ENCODE results near the gene TBC1D4. TPM values are rescaled to one million over a fixed set of nuclear protein-coding genes. Genes with fewer than 3 reads are reported as not detected.

TBC1D4 gene
- total RNA-seq, 2 donors from 2014 or later: 27.6 to 56.1 TPM

DNA sequence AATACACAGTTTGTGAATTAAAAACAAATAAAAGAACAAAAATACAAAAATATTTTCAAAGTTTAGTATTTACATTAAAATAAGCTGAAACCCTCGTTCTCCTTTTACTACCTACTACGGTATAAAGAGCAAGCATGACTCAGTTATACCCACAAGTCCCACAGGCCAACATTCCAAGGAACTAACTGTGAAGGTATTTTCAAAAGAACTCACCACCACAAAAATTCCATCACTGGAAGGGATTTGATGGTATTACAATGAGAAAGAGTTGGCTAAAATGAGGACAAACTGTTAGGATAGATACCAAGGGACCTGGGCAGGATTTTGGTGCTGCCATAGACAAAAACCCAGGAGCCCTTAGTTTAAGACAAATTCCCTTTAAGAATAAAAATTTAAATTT lies 122.7 kb downstream of the TBC1D4 start:
- intact Hi-C loops (cut with DNase I): no loop called here
- DNase-seq (ENCODE audit: low spot score): no peak

DNA sequence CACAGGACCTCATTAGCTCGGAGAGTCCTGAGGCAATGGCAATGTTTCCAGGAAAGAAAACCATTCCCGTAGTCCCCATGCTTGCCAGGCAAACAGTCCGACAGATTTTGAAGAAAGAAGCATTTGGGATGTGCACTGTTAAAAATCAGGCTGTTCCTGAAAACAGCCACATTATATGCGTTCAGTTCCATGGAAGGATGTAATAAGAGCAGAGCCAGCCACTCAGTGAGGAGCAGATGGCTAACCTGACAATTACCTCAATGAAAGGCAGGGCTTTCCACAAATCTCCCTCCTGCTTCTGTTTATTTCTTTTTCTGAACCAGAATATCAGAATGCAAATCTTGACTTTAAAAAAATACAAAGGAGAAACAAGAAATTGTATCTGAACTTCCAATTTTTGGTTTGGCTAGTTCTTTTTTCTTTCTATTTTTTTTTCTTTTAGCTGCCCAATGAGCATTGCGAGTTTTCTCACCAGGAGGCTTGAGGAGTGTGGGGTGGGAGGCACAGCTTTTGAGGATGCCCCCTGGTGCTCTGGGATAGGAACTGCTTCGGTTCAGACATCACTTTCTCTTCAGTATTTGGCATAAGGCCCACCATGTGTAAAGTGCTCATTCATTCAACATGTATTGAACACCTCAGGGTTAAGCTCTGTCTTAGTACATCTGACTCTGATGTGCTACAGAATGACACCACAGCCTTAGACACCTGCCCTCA lies 124.2 kb downstream of the TBC1D4 start:
- no peak for DNase-seq (ENCODE audit: low spot score)
- Histone ChIP-seq H3K27ac (no peak overlapping the region), H3K9me3 (no peaks in the 10 kb centered on the region), H3K27me3 (replicated peaks; ENCODE audit: insufficient read depth) (no peaks in the 10 kb centered on the region), H3K4me3 (no peak overlapping the region), H3K36me3 (no peaks in the 10 kb centered on the region), H3K4me1 (replicated peaks) (no peaks in the 10 kb centered on the region)
- intact Hi-C loops (cut with DNase I): no loop called here
- TF ChIP-seq, protein P1, sequence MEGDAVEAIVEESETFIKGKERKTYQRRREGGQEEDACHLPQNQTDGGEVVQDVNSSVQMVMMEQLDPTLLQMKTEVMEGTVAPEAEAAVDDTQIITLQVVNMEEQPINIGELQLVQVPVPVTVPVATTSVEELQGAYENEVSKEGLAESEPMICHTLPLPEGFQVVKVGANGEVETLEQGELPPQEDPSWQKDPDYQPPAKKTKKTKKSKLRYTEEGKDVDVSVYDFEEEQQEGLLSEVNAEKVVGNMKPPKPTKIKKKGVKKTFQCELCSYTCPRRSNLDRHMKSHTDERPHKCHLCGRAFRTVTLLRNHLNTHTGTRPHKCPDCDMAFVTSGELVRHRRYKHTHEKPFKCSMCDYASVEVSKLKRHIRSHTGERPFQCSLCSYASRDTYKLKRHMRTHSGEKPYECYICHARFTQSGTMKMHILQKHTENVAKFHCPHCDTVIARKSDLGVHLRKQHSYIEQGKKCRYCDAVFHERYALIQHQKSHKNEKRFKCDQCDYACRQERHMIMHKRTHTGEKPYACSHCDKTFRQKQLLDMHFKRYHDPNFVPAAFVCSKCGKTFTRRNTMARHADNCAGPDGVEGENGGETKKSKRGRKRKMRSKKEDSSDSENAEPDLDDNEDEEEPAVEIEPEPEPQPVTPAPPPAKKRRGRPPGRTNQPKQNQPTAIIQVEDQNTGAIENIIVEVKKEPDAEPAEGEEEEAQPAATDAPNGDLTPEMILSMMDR (IDR thresholded peaks at IDR 0.05): peak in 1 of 4 experiments; percentile 21
- TF ChIP-seq POLR2A (IDR thresholded peaks at IDR 0.05): no peak
- 77% methylated on average over 6 of the region's 6 CpGs for WGBS

More for the DNA sequence above, 122.7 kb downstream of the TBC1D4 start:
- Histone ChIP-seq H3K9me3 (no peaks in the 10 kb centered on the region), H3K4me1 (replicated peaks) (no peaks in the 10 kb centered on the region), H3K4me3 (no peak overlapping the region), H3K27me3 (replicated peaks; ENCODE audit: insufficient read depth) (no peaks in the 10 kb centered on the region), H3K36me3 (no peaks in the 10 kb centered on the region), H3K27ac (no peak overlapping the region)
- WGBS: 75% methylated on average over 2 of the region's 2 CpGs
- TF ChIP-seq POLR2A (IDR thresholded peaks at IDR 0.05): no peak
- TF ChIP-seq, protein P1 (IDR thresholded peaks at IDR 0.05): no peak
- TF ChIP-seq POLR2AphosphoS5 (IDR thresholded peaks at IDR 0.05): no peak

DNA sequence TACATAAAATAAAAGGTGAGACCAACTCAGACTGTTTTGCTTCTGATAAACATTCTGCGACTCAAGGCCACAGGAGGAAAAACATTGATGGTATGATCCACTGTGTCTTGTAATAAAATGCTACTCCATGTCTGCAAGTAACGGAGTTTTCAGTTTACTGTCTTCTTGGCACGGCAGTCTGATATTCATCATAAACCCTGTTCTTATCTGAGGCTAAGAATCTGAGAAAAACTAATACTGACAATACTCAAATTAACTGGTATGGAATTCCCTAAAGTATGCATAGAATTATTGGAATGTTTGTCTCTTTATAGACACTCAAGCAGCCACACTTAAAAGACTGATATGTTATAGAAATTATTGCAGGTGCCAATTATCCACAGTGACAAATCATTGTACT lies 125.5 kb downstream of the TBC1D4 start:
- DNase-seq (ENCODE audit: low spot score): no peak
- H3K4me1 ChIP-seq (replicated peaks): no peaks in the 10 kb centered on the region
- intact Hi-C loops (cut with DNase I): no loop called here
- H3K36me3 ChIP-seq: no peaks in the 10 kb centered on the region
- H3K27me3 ChIP-seq (replicated peaks; ENCODE audit: insufficient read depth): no peaks in the 10 kb centered on the region
- H3K27ac ChIP-seq: no peak overlapping the region
- TF ChIP-seq POLR2A (IDR thresholded peaks at IDR 0.05) (no peak), POLR2AphosphoS5 (IDR thresholded peaks at IDR 0.05) (no peak)
- TF ChIP-seq, protein P1 (IDR thresholded peaks at IDR 0.05): no peak
- no peak overlapping the region for H3K4me3 ChIP-seq
- H3K9me3 ChIP-seq: no peaks in the 10 kb centered on the region
- WGBS: 72% methylated on average over 3 of the region's 3 CpGs

DNA sequence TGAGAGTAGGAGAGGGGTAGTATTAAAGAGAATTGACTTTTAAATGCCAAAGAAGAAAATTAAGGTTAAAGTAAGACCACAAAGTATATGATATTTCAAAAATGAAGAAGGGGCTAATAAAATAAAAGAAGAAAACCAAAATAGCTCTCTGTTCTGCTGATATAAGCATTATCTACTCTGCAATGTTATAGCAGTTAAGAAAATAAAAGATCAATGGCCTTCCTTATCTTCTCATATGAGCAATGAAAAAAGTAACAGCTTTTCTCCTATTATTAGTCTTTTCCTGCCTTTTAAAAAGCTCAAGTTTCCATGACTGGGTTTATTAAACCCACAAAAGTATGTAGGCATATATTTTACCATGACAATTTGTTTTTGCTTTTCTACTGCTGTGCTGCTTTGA lies 126.4 kb downstream of the TBC1D4 start:
- intact Hi-C loops (cut with DNase I): no loop called here
- H3K4me3 ChIP-seq: no peak overlapping the region
- DNase-seq (ENCODE audit: low spot score): no peak
- no peaks in the 10 kb centered on the region for H3K36me3 ChIP-seq
- H3K27ac ChIP-seq: no peak overlapping the region
- no peaks in the 10 kb centered on the region for H3K27me3 ChIP-seq (replicated peaks; ENCODE audit: insufficient read depth)
- H3K9me3 ChIP-seq: no peaks in the 10 kb centered on the region
- TF ChIP-seq POLR2A (IDR thresholded peaks at IDR 0.05) (no peak), POLR2AphosphoS5 (IDR thresholded peaks at IDR 0.05) (no peak)
- TF ChIP-seq, protein P1 (IDR thresholded peaks at IDR 0.05): no peak
- no peaks in the 10 kb centered on the region for H3K4me1 ChIP-seq (replicated peaks)

DNA sequence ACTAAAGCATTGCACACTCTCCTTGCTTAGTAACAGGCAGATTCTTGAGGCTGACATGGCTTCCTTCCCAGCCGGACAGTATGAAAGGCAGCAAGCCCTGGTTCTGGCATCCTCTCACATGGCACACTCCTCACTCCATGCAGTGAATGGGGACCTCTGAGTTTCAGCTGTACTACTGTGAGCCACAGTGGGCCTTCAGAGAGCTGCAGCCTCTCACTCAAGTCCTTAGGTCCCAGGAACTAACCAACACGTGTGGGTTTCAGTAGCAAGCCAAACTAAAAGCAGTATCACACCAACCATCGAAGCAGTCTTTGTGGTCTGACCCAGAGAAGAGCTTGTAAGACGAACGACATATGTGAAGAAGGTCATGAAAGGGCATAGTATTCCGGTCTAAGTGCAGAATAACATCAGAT lies 128.2 kb downstream of the TBC1D4 start:
- TF ChIP-seq POLR2A (IDR thresholded peaks at IDR 0.05): no peak
- TF ChIP-seq POLR2AphosphoS5 (IDR thresholded peaks at IDR 0.05): no peak
- TF ChIP-seq, protein P1 (IDR thresholded peaks at IDR 0.05): no peak
- intact Hi-C loops (cut with DNase I): no loop called here
- no peak overlapping the region for H3K27ac ChIP-seq
- no peaks in the 10 kb centered on the region for H3K27me3 ChIP-seq (replicated peaks; ENCODE audit: insufficient read depth)
- WGBS: 86% methylated on average over 6 of the region's 6 CpGs
- no peak for DNase-seq (ENCODE audit: low spot score)
- H3K4me1 ChIP-seq (replicated peaks): peaks cover 3% of the 10 kb centered on the region
- H3K4me3 ChIP-seq: no peak overlapping the region
- H3K9me3 ChIP-seq: no peaks in the 10 kb centered on the region
- H3K36me3 ChIP-seq: no peaks in the 10 kb centered on the region

All from prostate gland (tissue), 2 donors.